Liver (tissue), 3 donors: ENCODE results near the gene DUOXA1.

Experiments
- ATF3 ChIP-seq: IDR thresholded peaks from 2 replicates; pipeline ENCODE4 v1.6.1; 2016; ENCODE audit warnings: antibody characterized with exemption
- EGR1 ChIP-seq, 2 donors: IDR thresholded peaks; 2 replicates each; pipeline ENCODE4 v1.6.1; 2016 to 2018; ENCODE audit warnings: antibody characterized with exemption in 2 of 2, low read depth in 2 of 2
- JUND ChIP-seq, 2 donors: IDR thresholded peaks; 2 replicates each; pipeline ENCODE4 v1.6.1; 2016; ENCODE audit warnings: antibody characterized with exemption in 2 of 2
- RAD21 ChIP-seq, 2 donors: IDR thresholded peaks; 2 replicates each; pipeline ENCODE4 v1.6.1; 2016; ENCODE audit warnings: antibody characterized with exemption in 2 of 2, mild to moderate bottlenecking in 2 of 2
- SP1 ChIP-seq: IDR thresholded peaks from 2 replicates; pipeline ENCODE4 v1.6.1; 2018; ENCODE audit warnings: antibody characterized with exemption, mild to moderate bottlenecking
- TAF1 ChIP-seq: conservative IDR thresholded peaks from 2 replicates; pipeline ENCODE4 v1.6.1; 2016; ENCODE audit warnings: antibody characterized with exemption, mild to moderate bottlenecking
- YY1 ChIP-seq: IDR thresholded peaks from 2 replicates; pipeline ENCODE4 v1.6.1; 2016; ENCODE audit warnings: antibody characterized with exemption, mild to moderate bottlenecking
- TF ChIP-seq, protein P1 (sequence below): fragments of 150-350 bp; IDR thresholded peaks from 2 replicates; pipeline ENCODE4 v1.5.1; 2017; ENCODE audit warnings: improper control_type of control experiment, low read depth, low read length; ENCODE audit not compliant: missing input control
- TF ChIP-seq, protein P2 (sequence below): IDR thresholded peaks from 2 replicates; pipeline ENCODE4 v1.6.1; 2016; ENCODE audit warnings: antibody characterized with exemption
- TF ChIP-seq, protein P3 (sequence below): IDR thresholded peaks from 2 replicates; pipeline ENCODE4 v1.6.1; 2016; ENCODE audit warnings: antibody characterized with exemption, mild to moderate bottlenecking
- TF ChIP-seq, protein P4 (sequence below): IDR thresholded peaks from 2 replicates; pipeline ENCODE4 v1.6.1; 2016; ENCODE audit warnings: antibody characterized with exemption
- donor health status: healthy.
- donor health status: healthy.

- TF ChIP-seq, protein P1, sequence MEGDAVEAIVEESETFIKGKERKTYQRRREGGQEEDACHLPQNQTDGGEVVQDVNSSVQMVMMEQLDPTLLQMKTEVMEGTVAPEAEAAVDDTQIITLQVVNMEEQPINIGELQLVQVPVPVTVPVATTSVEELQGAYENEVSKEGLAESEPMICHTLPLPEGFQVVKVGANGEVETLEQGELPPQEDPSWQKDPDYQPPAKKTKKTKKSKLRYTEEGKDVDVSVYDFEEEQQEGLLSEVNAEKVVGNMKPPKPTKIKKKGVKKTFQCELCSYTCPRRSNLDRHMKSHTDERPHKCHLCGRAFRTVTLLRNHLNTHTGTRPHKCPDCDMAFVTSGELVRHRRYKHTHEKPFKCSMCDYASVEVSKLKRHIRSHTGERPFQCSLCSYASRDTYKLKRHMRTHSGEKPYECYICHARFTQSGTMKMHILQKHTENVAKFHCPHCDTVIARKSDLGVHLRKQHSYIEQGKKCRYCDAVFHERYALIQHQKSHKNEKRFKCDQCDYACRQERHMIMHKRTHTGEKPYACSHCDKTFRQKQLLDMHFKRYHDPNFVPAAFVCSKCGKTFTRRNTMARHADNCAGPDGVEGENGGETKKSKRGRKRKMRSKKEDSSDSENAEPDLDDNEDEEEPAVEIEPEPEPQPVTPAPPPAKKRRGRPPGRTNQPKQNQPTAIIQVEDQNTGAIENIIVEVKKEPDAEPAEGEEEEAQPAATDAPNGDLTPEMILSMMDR: no peak
- TF ChIP-seq RAD21 (IDR thresholded peaks at IDR 0.05): no peak
- TF ChIP-seq, protein P2, sequence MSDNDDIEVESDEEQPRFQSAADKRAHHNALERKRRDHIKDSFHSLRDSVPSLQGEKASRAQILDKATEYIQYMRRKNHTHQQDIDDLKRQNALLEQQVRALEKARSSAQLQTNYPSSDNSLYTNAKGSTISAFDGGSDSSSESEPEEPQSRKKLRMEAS: no peak
- no peak for TF ChIP-seq SP1
- TF ChIP-seq TAF1: no peak
- TF ChIP-seq, protein P3, sequence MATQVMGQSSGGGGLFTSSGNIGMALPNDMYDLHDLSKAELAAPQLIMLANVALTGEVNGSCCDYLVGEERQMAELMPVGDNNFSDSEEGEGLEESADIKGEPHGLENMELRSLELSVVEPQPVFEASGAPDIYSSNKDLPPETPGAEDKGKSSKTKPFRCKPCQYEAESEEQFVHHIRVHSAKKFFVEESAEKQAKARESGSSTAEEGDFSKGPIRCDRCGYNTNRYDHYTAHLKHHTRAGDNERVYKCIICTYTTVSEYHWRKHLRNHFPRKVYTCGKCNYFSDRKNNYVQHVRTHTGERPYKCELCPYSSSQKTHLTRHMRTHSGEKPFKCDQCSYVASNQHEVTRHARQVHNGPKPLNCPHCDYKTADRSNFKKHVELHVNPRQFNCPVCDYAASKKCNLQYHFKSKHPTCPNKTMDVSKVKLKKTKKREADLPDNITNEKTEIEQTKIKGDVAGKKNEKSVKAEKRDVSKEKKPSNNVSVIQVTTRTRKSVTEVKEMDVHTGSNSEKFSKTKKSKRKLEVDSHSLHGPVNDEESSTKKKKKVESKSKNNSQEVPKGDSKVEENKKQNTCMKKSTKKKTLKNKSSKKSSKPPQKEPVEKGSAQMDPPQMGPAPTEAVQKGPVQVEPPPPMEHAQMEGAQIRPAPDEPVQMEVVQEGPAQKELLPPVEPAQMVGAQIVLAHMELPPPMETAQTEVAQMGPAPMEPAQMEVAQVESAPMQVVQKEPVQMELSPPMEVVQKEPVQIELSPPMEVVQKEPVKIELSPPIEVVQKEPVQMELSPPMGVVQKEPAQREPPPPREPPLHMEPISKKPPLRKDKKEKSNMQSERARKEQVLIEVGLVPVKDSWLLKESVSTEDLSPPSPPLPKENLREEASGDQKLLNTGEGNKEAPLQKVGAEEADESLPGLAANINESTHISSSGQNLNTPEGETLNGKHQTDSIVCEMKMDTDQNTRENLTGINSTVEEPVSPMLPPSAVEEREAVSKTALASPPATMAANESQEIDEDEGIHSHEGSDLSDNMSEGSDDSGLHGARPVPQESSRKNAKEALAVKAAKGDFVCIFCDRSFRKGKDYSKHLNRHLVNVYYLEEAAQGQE: no peak
- TF ChIP-seq JUND (IDR thresholded peaks at IDR 0.05): no peak
- TF ChIP-seq YY1: no peak
- no peak for TF ChIP-seq ATF3
- TF ChIP-seq EGR1 (IDR thresholded peaks at IDR 0.05; ENCODE audit: low read depth in 2 of 2): no peak
- TF ChIP-seq, protein P4, sequence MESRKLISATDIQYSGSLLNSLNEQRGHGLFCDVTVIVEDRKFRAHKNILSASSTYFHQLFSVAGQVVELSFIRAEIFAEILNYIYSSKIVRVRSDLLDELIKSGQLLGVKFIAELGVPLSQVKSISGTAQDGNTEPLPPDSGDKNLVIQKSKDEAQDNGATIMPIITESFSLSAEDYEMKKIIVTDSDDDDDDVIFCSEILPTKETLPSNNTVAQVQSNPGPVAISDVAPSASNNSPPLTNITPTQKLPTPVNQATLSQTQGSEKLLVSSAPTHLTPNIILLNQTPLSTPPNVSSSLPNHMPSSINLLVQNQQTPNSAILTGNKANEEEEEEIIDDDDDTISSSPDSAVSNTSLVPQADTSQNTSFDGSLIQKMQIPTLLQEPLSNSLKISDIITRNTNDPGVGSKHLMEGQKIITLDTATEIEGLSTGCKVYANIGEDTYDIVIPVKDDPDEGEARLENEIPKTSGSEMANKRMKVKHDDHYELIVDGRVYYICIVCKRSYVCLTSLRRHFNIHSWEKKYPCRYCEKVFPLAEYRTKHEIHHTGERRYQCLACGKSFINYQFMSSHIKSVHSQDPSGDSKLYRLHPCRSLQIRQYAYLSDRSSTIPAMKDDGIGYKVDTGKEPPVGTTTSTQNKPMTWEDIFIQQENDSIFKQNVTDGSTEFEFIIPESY: no peak
Observed at GRCh38 chr15:45120081-45120972, 9.4 kb downstream of the DUOXA1 start.
